Adrenal gland (tissue), 12 donors: ENCODE data around the gene CLDN11. TPM values are rescaled to one million over a fixed set of nuclear protein-coding genes. Genes with fewer than 3 reads are reported as not detected.

Experiments used
- DNase-seq, 7 donors: peaks; one replicate each; pipeline ENCODE4 v3.0.0-alpha.2; 2019 to 2020
- H3K27ac ChIP-seq, 5 donors: fragments of 200-600 bp; sonication (generic) in 4 of 5; 1 replicate in 3 of 5; 2 replicates in 2 of 5; pipeline versions ENCODE4 v1.5.1 to v1.8.0; 2016 to 2020; ENCODE audit warnings: mild to moderate bottlenecking in 1 of 5
- H3K27me3 ChIP-seq: fragments of 200-600 bp; 2 replicates; pipeline ENCODE4 v1.8.0; 2021
- H3K36me3 ChIP-seq, 2 donors: fragments of 200-600 bp; replicated peaks in 1 of 2; 1 replicate in 1 of 2; 2 replicates in 1 of 2; pipeline versions ENCODE4 v1.5.1 to v1.8.0; 2018 to 2022
- H3K4me1 ChIP-seq, 2 donors: fragments of 200-600 bp; replicated peaks in 1 of 2; 1 replicate in 1 of 2; 2 replicates in 1 of 2; pipeline versions ENCODE4 v1.5.1 to v1.8.0; 2018 to 2021
- H3K4me3 ChIP-seq, 4 donors: fragments of 200-600 bp; sonication (generic) in 3 of 4; one replicate each; pipeline ENCODE4 v1.5.1; 2016 to 2018
- H3K9me3 ChIP-seq, 3 donors: fragments of 200-600 bp; sonication (generic) in 1 of 3; replicated peaks in 1 of 3; 1 replicate in 2 of 3; 2 replicates in 1 of 3; pipeline versions ENCODE4 v1.5.1 to v1.8.0; 2016 to 2021
- CTCF ChIP-seq, 6 experiments: fragments of 450-650 bp in 4 of 6; fragments of 200-600 bp in 2 of 6; sonication (generic) in 1 of 6; IDR thresholded peaks; 1 replicate in 5 of 6; 2 replicates in 1 of 6; pipeline versions ENCODE4 v1.5.1 to v1.8.0; 2016 to 2021; ENCODE audit warnings: antibody characterized with exemption in 6 of 6, mild to moderate bottlenecking in 2 of 6, moderate library complexity in 1 of 6
- POLR2A ChIP-seq, 2 donors: fragments of 450-650 bp; IDR thresholded peaks; one replicate each; pipeline ENCODE4 v1.6.1; 2017; ENCODE audit warnings: antibody characterized with exemption in 2 of 2, mild to moderate bottlenecking in 2 of 2, moderate library complexity in 1 of 2
- WGBS, 4 donors: extraction: QIAGEN DNeasy Blood & Tissue Kit in 2 of 4; methylation state at CpG; one replicate each; pipeline versions ENCODE4 v1.1.5 to v1.1.7; 2013 to 2017; 5-methylcytosine and 5-hydroxymethylcytosine counted together
- intact Hi-C, 2 donors: fragments of 100-400 bp; cut with DNase I; formaldehyde crosslinking; loops; one replicate each; pipeline versions ENCODE4 v1.14.1 to v1.15.0; 2022 to 2023
- polyA plus RNA-seq, 3 donors: library from polyadenylated mRNA; stranded (reverse); fragments of 200-250 nt in 2 of 3; fragments of 350-450 nt in 1 of 3; fragmentation: Illumina TruSeq in 1 of 3; extraction: RNeasy Lipid Tissue Mini Kit (QIAGEN cat#74804) in 1 of 3; gene quantifications; one replicate each; pipeline ENCODE4 v1.2.3, GENCODE V29; 2013 to 2014
- total RNA-seq, 9 donors: library from RNA; depleted of rRNA in 4 of 9; stranded (reverse); fragments of >200 nt in 4 of 9; fragments of 120-200 nt in 1 of 9; fragmentation: NEBNext Ultra II Directional in 1 of 9; extraction: Animal tissue kit (Norgen Biotek cat#: 25700) in 1 of 9; gene quantifications; one replicate each; pipeline versions ENCODE4 v1.1.0 to v1.2.4, GENCODE V29; 2013 to 2023
- donor health status: healthy with polysubstance abuse.
- donor health status: Bipolar disorder and iron deficiency.
- donor health status: DM: yes; HTN: yes; CAD: no.
- donor health status: DM: no; HTN: no; CAD: no.
- donor health status: DM: no; HTN: no; CAD: no.
- donor health status: DM: yes; HTN: yes; CAD: no.

The CLDN11 gene
- total and polyA plus RNA-seq, 12 donors: 3.8 to 24.3 (median 7.3) TPM

GRCh38 chr3:170458285-170458684 lies 39.6 kb downstream of the CLDN11 start:
- no peaks in the 10 kb centered on the region for H3K36me3 ChIP-seq
- WGBS, 4 donors: 50 to 75% (median 58%) methylated on average over 2 to 4 of the region's 4 CpGs
- intact Hi-C loops: no loop called here
- TF ChIP-seq CTCF (IDR thresholded peaks at IDR 0.05) (no peak), POLR2A (IDR thresholded peaks at IDR 0.05) (no peak)
- no peaks in the 10 kb centered on the region for H3K9me3 ChIP-seq
- H3K27ac ChIP-seq: no peak overlapping the region
- H3K4me3 ChIP-seq: no peak overlapping the region
- no peak for DNase-seq
- no peaks in the 10 kb centered on the region for H3K4me1 ChIP-seq
- peaks cover 4% of the 10 kb centered on the region for H3K27me3 ChIP-seq

- Histone ChIP-seq H3K4me3 (no peak overlapping the region), H3K36me3 (no peaks in the 10 kb centered on the region), H3K27ac (no peak overlapping the region), H3K27me3 (peaks cover 4% of the 10 kb centered on the region), H3K4me1 (no peaks in the 10 kb centered on the region), H3K9me3 (no peaks in the 10 kb centered on the region)
- TF ChIP-seq CTCF (IDR thresholded peaks at IDR 0.05) (no peak), POLR2A (IDR thresholded peaks at IDR 0.05) (no peak)
- intact Hi-C loops: no loop called here
- WGBS, 4 donors: 72 to 87% (median 82%) methylated on average over 4 of the region's 4 CpGs
- DNase-seq: no peak
Measured at GRCh38 chr3:170463011-170463410, 44.3 kb downstream of the CLDN11 start.

DNA sequence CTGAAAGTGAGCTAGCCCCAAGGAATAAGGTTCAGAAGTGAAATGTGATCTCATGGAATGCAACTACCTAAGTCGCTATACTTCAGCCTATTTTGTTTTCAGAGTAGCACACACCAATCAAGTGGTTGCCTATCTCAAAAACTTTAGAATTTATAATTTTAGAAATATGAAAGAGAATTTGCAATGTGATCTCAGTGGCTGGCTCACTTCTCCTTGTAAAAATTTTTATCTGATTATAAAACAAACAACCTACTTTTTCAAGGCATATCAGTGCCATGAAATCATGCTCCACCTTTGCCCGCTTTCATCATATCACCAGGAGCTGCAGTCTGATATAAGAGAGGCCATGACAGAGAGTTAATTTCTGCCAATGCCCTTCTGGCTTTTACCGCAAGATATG lies 47.3 kb downstream of the CLDN11 start:
- no peak overlapping the region for H3K4me3 ChIP-seq
- no peak for DNase-seq
- H3K27ac ChIP-seq: no peak overlapping the region
- WGBS, 4 donors: 72 to 97% (median 74%) methylated on average over 3 of the region's 3 CpGs
- H3K4me1 ChIP-seq: no peaks in the 10 kb centered on the region
- TF ChIP-seq POLR2A (IDR thresholded peaks at IDR 0.05) (no peak), CTCF (IDR thresholded peaks at IDR 0.05) (no peak)
- intact Hi-C loops: no loop called here
- no peaks in the 10 kb centered on the region for H3K36me3 ChIP-seq
- H3K9me3 ChIP-seq: no peaks in the 10 kb centered on the region
- no peaks in the 10 kb centered on the region for H3K27me3 ChIP-seq

GRCh38 chr3:170467007-170467406 lies 48.3 kb downstream of the CLDN11 start:
- Histone ChIP-seq H3K27ac (no peak overlapping the region), H3K36me3 (no peaks in the 10 kb centered on the region), H3K4me1 (no peaks in the 10 kb centered on the region), H3K9me3 (no peaks in the 10 kb centered on the region), H3K4me3 (no peak overlapping the region), H3K27me3 (peaks cover 3% of the 10 kb centered on the region)
- WGBS, 4 donors: 69 to 79% (median 78%) methylated on average over 14 of the region's 14 CpGs
- no peak for TF ChIP-seq POLR2A (IDR thresholded peaks at IDR 0.05)
- no peak for TF ChIP-seq CTCF (IDR thresholded peaks at IDR 0.05)
- DNase-seq: no peak
- intact Hi-C loops: no loop called here
